HepG2 (cell line): ENCODE measurements around the gene ALG14. TPM values are rescaled to one million over a fixed set of nuclear protein-coding genes. Genes with fewer than 3 reads are reported as not detected.

Experiments
- ASH2L ChIP-seq: fragments of 300-600, 200-600 bp; sonication (generic); IDR thresholded peaks from 2 replicates; pipeline ENCODE4 v1.7.0; 2017; ENCODE audit warnings: low read depth, mild to moderate bottlenecking, moderate library complexity, mixed read lengths, low read length; ENCODE audit not compliant: insufficient read length
- BRF2 ChIP-seq: sonication (generic); formaldehyde crosslinking; IDR thresholded peaks from 2 replicates; pipeline ENCODE4 v1.8.1; 2022; ENCODE audit warnings: mild to moderate bottlenecking, missing genetic modification reagents
- HCFC1 ChIP-seq: fragments of 150-350 bp; IDR thresholded peaks from 2 replicates; pipeline ENCODE4 v1.6.1; 2014; ENCODE audit warnings: low read depth, low read length
- KDM4B ChIP-seq: sonication (generic); formaldehyde crosslinking; IDR thresholded peaks from 2 replicates; pipeline ENCODE4 v1.4.0; 2020; ENCODE audit warnings: missing genetic modification reagents
- LRRFIP1 ChIP-seq: sonication (generic); formaldehyde crosslinking; conservative IDR thresholded peaks from 2 replicates; pipeline ENCODE4 v1.4.0; 2020; ENCODE audit warnings: missing genetic modification reagents
- SAFB2 ChIP-seq: sonication (generic); formaldehyde crosslinking; IDR thresholded peaks from 2 replicates; pipeline ENCODE4 v1.5.1; 2020; ENCODE audit warnings: missing genetic modification reagents, low read depth, mild to moderate bottlenecking, borderline replicate concordance
- SP140L ChIP-seq: sonication (generic); formaldehyde crosslinking; IDR thresholded peaks from 2 replicates; pipeline ENCODE4 v1.4.0; 2020; ENCODE audit warnings: missing genetic modification reagents, borderline replicate concordance
- SPEN ChIP-seq: sonication (generic); formaldehyde crosslinking; IDR thresholded peaks from 2 replicates; pipeline ENCODE4 v1.5.1; 2020; ENCODE audit warnings: low read depth, mild to moderate bottlenecking, missing genetic modification reagents
- TCF7 ChIP-seq: sonication (generic); IDR thresholded peaks from 2 replicates; pipeline ENCODE4 v1.6.1; 2016; ENCODE audit warnings: antibody characterized with exemption, low read depth
- ZFP36 ChIP-seq: fragments of 150-350 bp; IDR thresholded peaks from 2 replicates; pipeline ENCODE4 v1.6.1; 2018; ENCODE audit warnings: borderline replicate concordance, low read length, low read depth; ENCODE audit not compliant: partially characterized antibody
- ZHX1 ChIP-seq: sonication (generic); formaldehyde crosslinking; IDR thresholded peaks from 2 replicates; pipeline ENCODE4 v1.8.1; 2022; ENCODE audit warnings: low read depth, mild to moderate bottlenecking, missing genetic modification reagents
- ZNF460 ChIP-seq: sonication (generic); formaldehyde crosslinking; IDR thresholded peaks from 2 replicates; pipeline ENCODE4 v1.5.1; 2020; ENCODE audit warnings: missing genetic modification reagents, mild to moderate bottlenecking, borderline replicate concordance
- ZNF574 ChIP-seq: sonication (generic); formaldehyde crosslinking; IDR thresholded peaks from 2 replicates; pipeline ENCODE4 v1.4.0; 2020; ENCODE audit warnings: missing genetic modification reagents
- ZNF609 ChIP-seq: sonication (generic); formaldehyde crosslinking; IDR thresholded peaks from 2 replicates; pipeline ENCODE4 v1.4.0; 2020; ENCODE audit warnings: mild to moderate bottlenecking, missing genetic modification reagents, borderline replicate concordance
- ZNF616 ChIP-seq: sonication (generic); formaldehyde crosslinking; IDR thresholded peaks from 2 replicates; pipeline ENCODE4 v1.5.0; 2020; ENCODE audit warnings: low read depth, mild to moderate bottlenecking, missing genetic modification reagents
- polyA plus RNA-seq, 8 experiments: library from polyadenylated mRNA; depleted of rRNA in 3 of 8; stranded (reverse) in 7 of 8; unstranded in 1 of 8; fragments of >200 nt; fragmentation: Illumina TruSeq in 4 of 8; extraction: Trizol in 4 of 8; gene quantifications; 2 replicates each; pipeline versions ENCODE4 v1.2.1 to v1.2.3, GENCODE V29; 2011 to 2016; ENCODE audit warnings: low read depth in 4 of 8, missing spikeins in 1 of 8, mixed read lengths in 1 of 8; ENCODE audit not compliant: insufficient read depth in 1 of 8
- total RNA-seq, 5 experiments: library from RNA; depleted of rRNA; stranded (reverse); fragments of >200 nt; fragmentation: Illumina TruSeq; extraction: Trizol; gene quantifications; 2 replicates each; pipeline ENCODE4 v1.2.3, GENCODE V29; 2016; ENCODE audit warnings: low read depth in 1 of 5

The ALG14 gene
- total and polyA plus RNA-seq, 2 of the 13 experiments (the other 11 are each of a cell fraction or from before 2014, with no cell fraction given) = 4.5 to 12.7 TPM

- TF ChIP-seq SAFB2 (CRISPR knock-in tag) (no peak), ZNF460 (peak; percentile 88), HCFC1 (no peak), ZNF574 (no peak), BRF2 (CRISPR knock-in tag) (no peak), KDM4B (no peak), ZNF616 (CRISPR knock-in tag) (no peak), ASH2L (peak; percentile 15), ZNF609 (CRISPR knock-in tag) (no peak), LRRFIP1 (CRISPR knock-in tag) (no peak), ZFP36 (no peak), ZHX1 (CRISPR knock-in tag) (no peak), TCF7 (peak; percentile 86), SP140L (CRISPR knock-in tag) (no peak), SPEN (CRISPR knock-in tag) (no peak)
Measured at GRCh38 chr1:94961582-94961981, 111.2 kb downstream of the ALG14 start (continued).
